ENCODE results near the gene HLA-DRB5.
"Not testable (repeated sequence)": the region's sequence is repeated elsewhere in the genome, so short reads cannot be mapped to it uniquely, and the experiment has no call there.

GRCh38 chr6:32530431-32530793 is 325 bp upstream of the HLA-DRB5 start:
- not testable (repeated sequence) for TF ChIP-seq CTCF (IDR thresholded peaks at IDR 0.05; ENCODE audit: insufficient read depth, low read length, poor library complexity, severe bottlenecking); EZH2phosphoT487 (conservative IDR thresholded peaks at IDR 0.05; ENCODE audit: low read length)
